Osteocyte (in vitro differentiated cells): Measurements from ENCODE around the gene FAM240B. TPM values are rescaled to one million over a fixed set of nuclear protein-coding genes. Genes with fewer than 3 reads are reported as not detected.

Experiments
- DNase-seq: peaks from one replicate; pipeline ENCODE4 v3.0.0; 2021; ENCODE audit warnings: mixed read lengths; ENCODE audit not compliant: unreplicated experiment; ENCODE audit errors: extremely low spot score
- H3K27ac Mint-ChIP-seq: one replicate; pipeline ENCODE4 v1.8.0; 2021; ENCODE audit warnings: mild to moderate bottlenecking, mixed read lengths; ENCODE audit not compliant: unreplicated experiment
- H3K27me3 Mint-ChIP-seq: one replicate; pipeline ENCODE4 v1.8.0; 2021; ENCODE audit warnings: mixed read lengths; ENCODE audit not compliant: unreplicated experiment
- H3K36me3 Mint-ChIP-seq: one replicate; pipeline ENCODE4 v1.8.0; 2021; ENCODE audit warnings: mixed read lengths; ENCODE audit not compliant: unreplicated experiment
- H3K4me1 Mint-ChIP-seq: one replicate; pipeline ENCODE4 v1.8.0; 2021; ENCODE audit warnings: mixed read lengths; ENCODE audit not compliant: unreplicated experiment
- H3K4me3 Mint-ChIP-seq: one replicate; pipeline ENCODE4 v1.8.0; 2021; ENCODE audit warnings: mild to moderate bottlenecking, moderate library complexity, mixed read lengths; ENCODE audit not compliant: unreplicated experiment
- H3K9me3 Mint-ChIP-seq: one replicate; pipeline ENCODE4 v1.8.0; 2021; ENCODE audit warnings: mixed read lengths; ENCODE audit not compliant: unreplicated experiment
- CTCF ChIP-seq: fragments of 200-600 bp; sonication (generic); IDR thresholded peaks from 2 replicates; pipeline ENCODE4 v1.5.0; 2021; ENCODE audit warnings: antibody characterized with exemption, mild to moderate bottlenecking, moderate library complexity
- total RNA-seq: library from RNA; stranded (reverse); gene quantifications from 2 replicates; pipeline ENCODE4 v1.2.1, GENCODE V29; 2021

The FAM240B gene
- total RNA-seq, 1 donor from 2014 or later, result not detected

GRCh38 chr9:38737246-38737645 lies 17.3 kb upstream of the FAM240B start:
- no peak for TF ChIP-seq CTCF
- no peak overlapping the region for H3K27ac Mint-ChIP-seq
- no peak for DNase-seq
- H3K9me3 Mint-ChIP-seq, result no peaks in the 10 kb centered on the region
- no peak overlapping the region for H3K4me3 Mint-ChIP-seq
- H3K4me1 Mint-ChIP-seq, result no peaks in the 10 kb centered on the region
- H3K36me3 Mint-ChIP-seq, result no peaks in the 10 kb centered on the region
- H3K27me3 Mint-ChIP-seq, result peaks cover 37% of the 10 kb centered on the region

- Mint-ChIP-seq H3K4me1 (no peaks in the 10 kb centered on the region), H3K9me3 (no peaks in the 10 kb centered on the region), H3K4me3 (no peak overlapping the region), H3K27me3 (peaks cover 28% of the 10 kb centered on the region), H3K36me3 (no peaks in the 10 kb centered on the region), H3K27ac (no peak overlapping the region)
- TF ChIP-seq CTCF, result no peak
- no peak for DNase-seq
Observed at GRCh38 chr9:38734831-38735230, 14.9 kb upstream of the FAM240B start.

DNA sequence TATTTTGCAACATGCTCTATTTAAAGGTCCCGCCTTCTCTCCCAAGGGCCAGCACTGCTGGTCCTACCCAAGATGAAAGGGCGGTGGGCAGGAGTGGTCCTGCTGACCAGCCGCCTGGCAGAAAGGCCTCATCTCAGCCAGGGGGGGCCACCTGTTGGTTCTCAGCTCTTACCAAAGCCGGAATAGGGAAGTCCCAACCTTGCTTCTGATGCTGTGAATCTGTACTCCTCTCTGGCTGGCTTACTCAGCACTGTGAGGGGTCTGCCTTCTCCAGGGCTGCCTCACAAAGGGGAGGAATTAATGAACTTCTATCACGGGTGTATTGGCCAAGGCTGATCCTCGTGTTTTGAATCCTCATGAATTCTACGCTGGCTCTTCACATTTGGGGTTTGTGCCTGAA lies 13.6 kb upstream of the FAM240B start:
- no peak for DNase-seq
- H3K4me3 Mint-ChIP-seq, result no peak overlapping the region
- no peaks in the 10 kb centered on the region for H3K9me3 Mint-ChIP-seq
- H3K4me1 Mint-ChIP-seq, result no peaks in the 10 kb centered on the region
- no peak for TF ChIP-seq CTCF
- peaks cover 24% of the 10 kb centered on the region for H3K27me3 Mint-ChIP-seq
- H3K36me3 Mint-ChIP-seq, result no peaks in the 10 kb centered on the region
- no peak overlapping the region for H3K27ac Mint-ChIP-seq

DNA sequence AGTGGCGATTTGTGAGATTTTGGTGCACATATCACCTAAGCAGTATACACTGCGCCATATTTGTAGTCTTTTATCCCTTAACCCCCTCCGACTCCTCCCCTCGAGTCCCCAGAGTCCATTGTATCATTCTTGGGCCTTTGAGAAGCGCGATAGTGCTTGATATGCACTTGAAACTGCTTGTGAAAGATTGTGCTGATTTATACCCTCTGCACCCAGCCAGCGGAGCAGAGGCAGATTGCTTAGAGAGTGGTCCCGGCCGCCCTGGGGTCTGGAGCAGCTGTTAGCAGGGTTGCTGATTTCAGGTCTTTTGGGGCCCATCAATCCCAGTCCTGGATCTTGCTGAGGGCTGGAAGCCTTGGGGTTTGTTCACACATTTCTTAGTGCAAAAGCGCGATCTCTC lies 13.0 kb upstream of the FAM240B start:
- Mint-ChIP-seq H3K27me3 (peaks cover 22% of the 10 kb centered on the region), H3K27ac (no peak overlapping the region), H3K9me3 (no peaks in the 10 kb centered on the region), H3K4me3 (no peak overlapping the region), H3K4me1 (no peaks in the 10 kb centered on the region), H3K36me3 (no peaks in the 10 kb centered on the region)
- DNase-seq, result no peak
- TF ChIP-seq CTCF, result no peak

DNA sequence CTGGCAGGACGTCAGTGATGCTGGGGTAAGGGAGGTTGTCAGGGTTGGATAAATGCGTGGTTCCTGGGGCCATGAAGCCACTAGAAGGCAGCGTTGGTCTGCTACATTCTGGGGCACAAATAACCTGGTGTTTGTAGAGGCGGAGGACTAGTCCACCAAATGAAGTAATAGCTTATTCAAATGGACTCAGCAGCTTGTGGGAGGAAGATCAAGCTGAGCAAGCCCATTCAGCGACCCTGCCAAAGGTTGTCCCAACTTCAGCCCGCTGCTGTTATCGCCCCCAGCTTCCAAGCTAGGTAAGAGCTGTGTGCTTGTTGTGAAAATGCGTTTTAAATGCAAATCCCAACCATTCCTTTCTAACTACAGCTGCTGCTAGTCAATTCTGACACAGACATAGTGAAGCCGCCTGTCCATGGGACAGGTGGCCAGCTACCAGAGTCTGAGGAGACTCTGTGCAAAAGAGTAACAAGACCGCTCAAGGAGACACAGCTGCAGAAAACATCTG lies 7.6 kb upstream of the FAM240B start:
- Mint-ChIP-seq H3K27me3 (peaks cover 19% of the 10 kb centered on the region), H3K9me3 (no peaks in the 10 kb centered on the region), H3K27ac (no peak overlapping the region), H3K36me3 (no peaks in the 10 kb centered on the region), H3K4me3 (no peak overlapping the region), H3K4me1 (no peaks in the 10 kb centered on the region)
- peak; percentile 65 for TF ChIP-seq CTCF
- no peak for DNase-seq
